IPS-15b (cell line): ENCODE results near the gene SPDYA.

Source experiments
- H3K27me3 ChIP-seq: one replicate; pipeline ENCODE4 v1.6.1; 2013; ENCODE audit warnings: low read length; ENCODE audit not compliant: control insufficient read depth, insufficient read depth
- H3K36me3 ChIP-seq: one replicate; pipeline ENCODE4 v1.6.1; 2013; ENCODE audit warnings: low read length; ENCODE audit not compliant: control insufficient read depth, insufficient read depth
- H3K4me1 ChIP-seq: one replicate; pipeline ENCODE4 v1.6.1; 2013; ENCODE audit warnings: mild to moderate bottlenecking, low read length; ENCODE audit not compliant: control insufficient read depth, insufficient read depth
- H3K4me3 ChIP-seq: one replicate; pipeline ENCODE4 v1.5.1; 2013; ENCODE audit warnings: low read depth, low read length
- H3K9ac ChIP-seq: one replicate; pipeline ENCODE4 v1.6.1; 2013; ENCODE audit warnings: low read depth, mild to moderate bottlenecking, low read length
- H3K9me3 ChIP-seq: one replicate; pipeline ENCODE4 v1.6.1; 2013; ENCODE audit warnings: mild to moderate bottlenecking, low read length; ENCODE audit not compliant: control insufficient read depth, insufficient read depth

Gene SPDYA

DNA sequence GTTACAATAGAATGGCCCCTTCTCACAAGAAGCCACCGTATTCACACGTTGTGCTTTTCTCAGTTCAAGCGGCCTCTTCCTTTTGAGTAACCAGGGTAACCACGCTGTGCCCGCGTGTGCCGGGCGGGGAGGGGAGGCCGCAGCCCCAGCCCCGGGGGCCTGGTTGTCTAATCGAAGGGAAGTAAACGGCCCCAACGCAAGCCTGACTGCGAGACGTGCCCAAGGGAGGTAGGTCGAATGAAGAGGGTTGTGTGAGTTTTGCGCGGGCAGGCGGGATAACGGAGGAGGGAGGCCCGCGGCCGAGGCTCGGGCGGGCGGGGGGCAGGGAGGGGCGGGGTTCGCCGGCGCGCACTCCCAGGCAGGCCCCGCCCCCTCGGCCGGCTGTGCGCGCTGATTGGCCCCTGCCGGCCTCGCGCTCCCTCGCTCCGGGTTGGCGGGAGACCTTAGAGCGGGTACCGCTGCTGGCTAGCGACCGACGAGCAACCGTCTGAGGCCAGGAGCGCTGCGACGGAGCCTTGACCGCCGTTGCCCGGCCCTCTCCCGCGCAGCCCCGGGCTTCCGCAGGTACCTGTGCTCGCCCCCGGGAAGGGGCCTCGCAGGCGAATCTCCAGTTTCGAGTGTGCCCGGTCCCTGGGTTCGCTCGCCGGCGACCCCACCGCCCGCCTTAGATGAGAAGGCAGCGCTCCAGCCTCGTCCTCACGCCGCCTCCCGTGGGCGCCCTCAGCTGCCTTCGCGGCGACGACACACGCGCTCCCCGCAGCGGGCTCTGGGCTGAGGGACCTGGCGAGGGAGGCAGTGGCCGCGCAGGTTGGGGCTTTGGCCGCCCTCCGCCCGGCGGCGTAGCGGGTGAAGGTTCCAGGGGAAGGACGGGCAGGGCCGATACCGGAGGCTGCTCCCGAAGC is at the start of gene SPDYA:
Gene SPDYA (plus strand): TSS at position 451 of the 902 bp plus-strand sequence. CDS start 5,181 bp downstream, outside the sequence.
- peak within 1 kb of the TSS; percentile 41 for H3K4me3 ChIP-seq

DNA sequence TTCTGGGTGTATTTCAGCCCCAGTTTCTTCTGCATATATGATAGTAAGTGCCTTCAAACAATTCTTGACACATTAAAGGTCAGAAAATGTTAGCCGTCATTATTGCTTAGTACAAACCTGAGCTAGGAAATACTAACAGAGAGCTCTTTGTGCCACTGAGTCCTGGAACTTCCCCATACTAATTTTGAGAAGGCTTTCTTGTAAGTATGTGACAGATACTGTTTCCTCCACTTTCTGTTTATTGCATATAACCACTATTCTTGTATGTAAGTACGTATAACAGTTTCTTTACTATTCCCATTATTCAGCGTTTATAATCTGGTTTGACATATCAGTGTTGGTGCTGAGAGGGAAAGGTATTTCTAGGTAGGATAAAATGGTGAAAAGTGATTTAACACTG is 49.2 kb upstream of the SPDYA start:
- Histone ChIP-seq H3K27me3 (no peaks in the 10 kb centered on the region), H3K36me3 (no peaks in the 10 kb centered on the region), H3K9ac (no peak overlapping the region)

More for the DNA sequence above, at the start of gene SPDYA:
- no peaks in the 10 kb centered on the region for H3K36me3 ChIP-seq
- H3K4me1 ChIP-seq = no peaks in the 10 kb centered on the region
- peaks cover 22% of the 10 kb centered on the region for H3K27me3 ChIP-seq
- no peak within 1 kb of the TSS for H3K9ac ChIP-seq
- H3K9me3 ChIP-seq = no peaks in the 10 kb centered on the region

DNA sequence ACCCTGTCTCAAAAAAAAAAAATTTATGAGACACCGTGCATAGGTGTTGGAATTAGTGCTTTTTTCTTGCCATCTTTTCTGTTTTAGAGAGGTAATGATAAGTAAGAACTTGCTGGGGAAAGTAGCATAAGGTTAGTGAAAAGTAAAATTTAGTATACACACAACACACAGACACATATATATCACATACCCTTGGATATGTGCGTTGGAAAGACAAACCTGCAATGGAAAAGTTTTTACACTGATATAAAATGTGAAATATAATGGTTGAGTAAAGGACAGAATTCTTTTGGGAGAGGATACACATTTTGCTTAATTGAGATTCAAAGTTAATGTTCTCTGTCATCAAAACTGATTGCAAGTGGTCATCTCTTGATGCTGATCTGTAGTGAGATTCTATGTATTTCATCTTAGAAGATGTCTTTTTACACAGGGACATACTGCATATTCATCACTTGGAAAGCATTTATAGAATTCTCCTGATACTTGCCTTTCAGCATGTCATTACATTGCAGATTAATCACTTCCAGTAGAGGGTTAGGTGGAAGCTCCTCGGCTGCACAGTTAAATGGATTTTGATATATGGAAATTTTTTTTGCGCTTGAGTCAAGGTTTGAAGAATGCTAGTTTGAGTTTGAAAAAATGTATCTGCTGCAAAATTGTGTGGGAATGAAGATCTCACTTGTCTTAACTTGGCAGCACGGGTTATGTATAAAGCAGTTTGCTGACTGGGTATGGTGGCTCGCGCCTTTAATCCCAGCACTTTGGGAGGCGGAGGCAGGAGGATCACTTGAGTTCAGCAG is 45.5 kb upstream of the SPDYA start:
- no peaks in the 10 kb centered on the region for H3K27me3 ChIP-seq
- H3K4me3 ChIP-seq = no peak overlapping the region
- no peaks in the 10 kb centered on the region for H3K36me3 ChIP-seq
- H3K9ac ChIP-seq = no peak overlapping the region
- no peaks in the 10 kb centered on the region for H3K9me3 ChIP-seq
- no peaks in the 10 kb centered on the region for H3K4me1 ChIP-seq

More for the DNA sequence above, 49.2 kb upstream of the SPDYA start:
- Histone ChIP-seq H3K9me3 (no peaks in the 10 kb centered on the region), H3K4me3 (no peak overlapping the region), H3K4me1 (no peaks in the 10 kb centered on the region)

DNA sequence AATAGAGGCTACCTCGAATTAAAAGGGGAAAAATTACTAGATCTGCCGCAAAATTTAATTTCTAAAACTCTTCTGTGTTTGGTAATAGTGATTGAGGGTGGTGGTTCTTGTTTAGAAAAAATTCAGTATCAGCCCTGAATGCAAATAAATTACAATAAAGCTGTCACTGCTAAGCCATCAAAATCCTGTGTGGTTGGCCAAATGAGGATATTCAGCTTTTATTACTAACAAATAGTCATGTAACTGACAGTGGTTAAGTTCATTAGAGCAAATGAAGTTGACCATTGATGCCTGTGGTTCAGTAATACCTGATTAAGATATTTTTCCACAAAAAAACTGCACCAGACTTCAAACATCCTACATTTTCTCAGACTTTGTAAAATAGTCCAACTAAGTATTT is 44.6 kb upstream of the SPDYA start:
- Histone ChIP-seq H3K27me3 (no peaks in the 10 kb centered on the region), H3K9me3 (no peaks in the 10 kb centered on the region), H3K4me3 (no peak overlapping the region), H3K4me1 (no peaks in the 10 kb centered on the region), H3K9ac (no peak overlapping the region), H3K36me3 (no peaks in the 10 kb centered on the region)

DNA sequence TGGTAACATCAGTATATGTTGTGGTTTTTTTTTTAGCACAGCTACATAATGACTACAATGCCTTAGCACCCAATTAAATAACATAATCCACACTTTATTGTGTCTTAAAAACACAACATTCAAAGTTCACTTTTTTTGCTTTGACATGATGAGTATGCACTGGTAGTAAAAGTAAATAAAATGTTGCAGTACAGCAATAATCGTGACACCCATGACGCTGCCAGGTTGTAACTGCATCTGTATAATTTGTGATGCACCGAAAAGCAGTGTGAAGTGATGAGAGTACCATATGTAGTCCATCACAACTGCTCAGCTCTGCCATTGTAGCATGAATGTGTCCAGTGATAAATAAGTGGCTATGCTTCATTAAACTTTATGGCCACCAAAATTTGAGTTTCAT is 43.3 kb upstream of the SPDYA start:
- Histone ChIP-seq H3K4me3 (no peak overlapping the region), H3K36me3 (no peaks in the 10 kb centered on the region), H3K27me3 (no peaks in the 10 kb centered on the region), H3K9me3 (no peaks in the 10 kb centered on the region), H3K9ac (no peak overlapping the region), H3K4me1 (no peaks in the 10 kb centered on the region)

DNA sequence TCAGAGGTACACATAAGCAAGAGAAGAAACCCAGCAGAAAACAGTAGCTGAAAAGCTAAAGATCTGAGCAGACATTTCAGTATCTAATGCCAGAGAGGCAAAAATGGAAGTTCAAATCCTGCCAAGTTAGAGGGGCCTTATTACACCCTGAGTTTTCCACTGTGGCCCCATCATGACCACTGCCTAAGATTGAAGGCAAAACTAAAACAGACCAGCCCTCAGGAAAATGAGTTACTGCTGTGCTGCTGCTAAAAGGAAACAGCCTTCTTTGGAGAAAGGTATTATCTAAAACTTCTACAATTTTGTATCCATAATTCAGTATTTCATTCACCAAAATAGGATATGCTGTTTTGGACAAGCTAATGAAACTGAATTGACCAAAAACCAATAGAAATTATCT is 42.2 kb upstream of the SPDYA start:
- Histone ChIP-seq H3K36me3 (no peaks in the 10 kb centered on the region), H3K9me3 (no peaks in the 10 kb centered on the region), H3K9ac (no peak overlapping the region), H3K4me1 (no peaks in the 10 kb centered on the region), H3K27me3 (no peaks in the 10 kb centered on the region), H3K4me3 (no peak overlapping the region)

DNA sequence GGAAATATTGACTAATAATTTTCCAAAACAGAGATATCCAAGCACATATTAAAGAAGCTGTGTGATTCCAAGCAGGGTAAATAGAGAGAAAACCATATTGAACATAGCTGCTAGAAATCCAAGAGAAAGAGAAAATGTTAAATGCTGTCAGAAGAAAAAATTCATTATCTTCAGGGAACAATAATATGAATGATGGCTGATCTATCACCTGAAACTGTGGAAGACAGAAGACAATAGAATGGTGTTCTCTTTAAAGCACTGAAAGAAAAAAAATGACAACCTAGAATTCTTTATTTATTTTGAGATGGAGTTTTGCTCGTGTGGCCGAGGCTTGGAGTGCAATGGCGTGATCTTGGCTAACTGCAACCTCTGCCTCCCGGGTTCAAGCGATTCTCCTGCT is 41.7 kb upstream of the SPDYA start:
- no peaks in the 10 kb centered on the region for H3K36me3 ChIP-seq
- H3K9ac ChIP-seq = no peak overlapping the region
- no peaks in the 10 kb centered on the region for H3K9me3 ChIP-seq
- H3K27me3 ChIP-seq = no peaks in the 10 kb centered on the region
- no peaks in the 10 kb centered on the region for H3K4me1 ChIP-seq
- no peak overlapping the region for H3K4me3 ChIP-seq

DNA sequence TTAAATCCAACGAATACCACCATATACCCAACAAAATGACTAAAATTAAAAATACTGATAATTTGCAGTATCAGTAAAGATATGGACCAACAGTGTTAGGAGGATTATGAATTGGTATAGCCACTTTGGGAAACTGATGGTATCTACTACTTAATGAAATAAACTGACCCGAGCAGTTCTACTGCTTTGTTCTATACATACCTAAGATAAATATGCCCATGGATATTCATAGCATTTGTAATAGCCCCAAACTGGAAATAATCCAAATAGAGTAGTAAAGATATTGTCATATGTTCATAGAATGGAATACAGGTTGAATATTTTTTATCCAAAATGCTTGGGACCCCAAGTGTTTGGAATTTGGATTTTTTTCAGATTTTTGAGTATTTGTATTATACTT is 38.3 kb upstream of the SPDYA start:
- no peak overlapping the region for H3K4me3 ChIP-seq
- H3K9me3 ChIP-seq = no peaks in the 10 kb centered on the region
- H3K9ac ChIP-seq = no peak overlapping the region

DNA sequence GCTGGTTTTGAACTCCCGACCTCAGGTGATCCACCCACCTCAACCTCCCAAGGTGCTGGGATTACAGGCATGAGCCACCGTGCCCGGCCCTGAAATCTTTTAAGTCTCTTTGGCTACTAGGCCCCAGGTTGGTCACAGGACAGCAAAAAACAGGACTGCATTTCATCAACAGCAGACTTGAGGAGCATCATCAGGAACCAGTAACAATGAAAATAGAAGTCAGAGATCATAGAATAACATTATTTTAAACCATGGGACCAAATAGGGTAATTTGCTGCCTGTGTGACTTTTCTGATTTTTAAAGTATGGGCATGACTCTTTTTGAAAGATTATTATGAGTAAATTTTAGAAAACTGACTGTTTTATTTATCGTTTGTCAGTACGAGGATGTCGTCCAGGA is 34.2 kb upstream of the SPDYA start:
- H3K4me3 ChIP-seq = no peak overlapping the region
- no peaks in the 10 kb centered on the region for H3K9me3 ChIP-seq
- H3K27me3 ChIP-seq = no peaks in the 10 kb centered on the region
- H3K36me3 ChIP-seq = peaks cover 17% of the 10 kb centered on the region
- H3K9ac ChIP-seq = no peak overlapping the region
- H3K4me1 ChIP-seq = no peaks in the 10 kb centered on the region

More for the DNA sequence above, 38.3 kb upstream of the SPDYA start:
- no peaks in the 10 kb centered on the region for H3K36me3 ChIP-seq
- H3K27me3 ChIP-seq = no peaks in the 10 kb centered on the region
- H3K4me1 ChIP-seq = no peaks in the 10 kb centered on the region

DNA sequence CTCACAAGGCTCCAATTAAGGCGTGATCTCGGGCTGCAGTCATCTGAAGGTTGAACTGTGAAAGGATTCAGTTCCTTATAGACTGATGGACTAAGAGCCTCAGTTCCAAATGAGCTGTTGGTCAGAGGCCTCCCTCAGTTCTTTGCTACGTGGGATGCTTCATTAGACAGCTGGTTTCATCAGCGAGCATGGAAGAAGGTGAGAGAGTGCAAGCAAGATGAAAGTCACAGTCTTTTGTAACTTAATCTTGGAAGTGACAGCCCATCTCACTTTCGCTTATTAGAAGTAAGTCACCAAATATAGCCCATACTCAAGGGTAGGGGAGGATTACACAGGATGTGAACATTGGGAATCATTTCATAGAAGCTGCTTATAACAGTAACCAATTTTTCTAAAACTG is 32.2 kb upstream of the SPDYA start:
- Histone ChIP-seq H3K36me3 (peaks cover 17% of the 10 kb centered on the region), H3K9me3 (no peaks in the 10 kb centered on the region), H3K4me3 (no peak overlapping the region), H3K27me3 (no peaks in the 10 kb centered on the region), H3K4me1 (no peaks in the 10 kb centered on the region), H3K9ac (no peak overlapping the region)

DNA sequence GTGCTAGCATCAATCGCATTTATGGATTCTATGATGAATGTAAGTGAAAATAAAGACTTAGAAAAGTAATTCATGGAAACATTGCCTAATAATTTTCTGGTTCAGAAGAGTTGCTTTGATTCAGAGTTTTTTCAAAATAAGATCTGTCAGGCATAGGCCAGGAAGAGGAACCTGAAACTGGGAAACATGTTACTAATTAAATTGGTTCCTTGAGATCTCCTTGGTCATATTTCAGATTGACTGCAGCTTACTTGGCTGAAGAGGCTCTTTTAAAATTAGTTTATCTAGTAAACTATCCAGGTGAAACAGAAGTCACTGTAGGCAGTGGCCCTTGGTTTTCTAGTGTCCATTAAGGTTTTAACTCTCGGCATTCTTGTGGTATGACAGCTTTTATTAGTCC is 31.6 kb upstream of the SPDYA start:
- H3K4me1 ChIP-seq = no peaks in the 10 kb centered on the region
- no peak overlapping the region for H3K9ac ChIP-seq
- no peaks in the 10 kb centered on the region for H3K27me3 ChIP-seq
- no peak overlapping the region for H3K4me3 ChIP-seq
- H3K9me3 ChIP-seq = no peaks in the 10 kb centered on the region
- peaks cover 17% of the 10 kb centered on the region for H3K36me3 ChIP-seq

DNA sequence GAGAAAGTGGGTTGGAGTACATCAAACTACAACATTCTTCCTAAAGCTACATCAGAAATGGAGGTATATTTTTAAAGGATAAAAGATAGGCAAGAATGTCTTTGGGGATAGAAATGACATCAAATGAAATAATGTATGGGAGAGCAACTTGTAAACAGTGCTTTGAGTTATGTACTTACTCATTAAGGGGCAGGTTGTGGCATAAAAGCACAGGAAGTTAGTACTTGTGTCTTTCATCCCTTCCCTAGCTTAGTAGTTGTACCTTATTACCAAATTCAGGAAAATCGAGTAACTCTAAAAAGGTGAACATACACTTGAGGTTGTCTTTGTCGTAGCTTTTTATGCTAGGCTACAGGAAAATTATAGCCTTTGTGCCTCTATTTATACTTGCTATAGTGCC is 30.1 kb upstream of the SPDYA start:
- no peaks in the 10 kb centered on the region for H3K9me3 ChIP-seq
- H3K9ac ChIP-seq = no peak overlapping the region
- no peaks in the 10 kb centered on the region for H3K27me3 ChIP-seq
- no peaks in the 10 kb centered on the region for H3K4me1 ChIP-seq
- no peak overlapping the region for H3K4me3 ChIP-seq
- H3K36me3 ChIP-seq = peaks cover 21% of the 10 kb centered on the region
